C4-2B (cell line): Measurements from ENCODE around the gene DNAH2.

ENCODE experiments used
- H3K27ac ChIP-seq: fragments of 450-650 bp; 2 replicates; pipeline ENCODE4 v1.5.1; 2017
- CTCF ChIP-seq: fragments of 450-650 bp; conservative IDR thresholded peaks from 2 replicates; pipeline ENCODE4 v1.5.1; 2017; ENCODE audit warnings: mild to moderate bottlenecking
- ZFX ChIP-seq: fragments of 450-650 bp; IDR thresholded peaks from 2 replicates; pipeline ENCODE4 v1.6.1; 2017

The DNAH2 gene

GRCh38 chr17:7705269-7706255, 12.0 kb upstream of the DNAH2 start:
- TF ChIP-seq CTCF: no peak
- no peak for TF ChIP-seq ZFX
- no peak overlapping the region for H3K27ac ChIP-seq

- TF ChIP-seq CTCF (no peak), ZFX (no peak)
- no peak overlapping the region for H3K27ac ChIP-seq
These were observed 10.8 kb upstream of the DNAH2 start for GRCh38 chr17:7706631-7707354.

GRCh38 chr17:7707446-7707845, 10.1 kb upstream of the DNAH2 start:
- no peak for TF ChIP-seq CTCF
- no peak for TF ChIP-seq ZFX
- no peak overlapping the region for H3K27ac ChIP-seq

GRCh38 chr17:7707858-7708750, 9.4 kb upstream of the DNAH2 start:
- TF ChIP-seq ZFX (no peak), CTCF (no peak)
- H3K27ac ChIP-seq: no peak overlapping the region

DNA sequence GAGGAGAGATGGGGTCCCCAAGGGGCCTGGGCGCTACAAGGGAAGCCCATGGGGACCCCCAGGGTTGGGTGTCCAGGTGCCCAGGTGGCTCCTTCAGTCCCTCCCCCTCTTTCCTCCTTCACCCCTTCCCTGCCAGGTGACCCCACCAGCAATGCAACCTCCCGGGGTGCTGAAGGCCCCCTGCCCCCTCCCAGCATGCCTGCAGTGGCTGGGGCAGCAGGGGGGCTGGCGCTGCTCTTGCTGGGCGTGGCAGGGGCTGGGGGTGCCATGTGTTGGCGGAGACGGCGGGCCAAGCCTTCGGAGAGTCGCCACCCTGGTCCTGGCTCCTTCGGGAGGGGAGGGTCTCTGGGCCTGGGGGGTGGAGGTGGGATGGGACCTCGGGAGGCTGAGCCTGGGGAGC, 8.5 kb upstream of the DNAH2 start:
- TF ChIP-seq ZFX (no peak), CTCF (no peak)
- no peak overlapping the region for H3K27ac ChIP-seq

- TF ChIP-seq ZFX (no peak), CTCF (no peak)
- no peak overlapping the region for H3K27ac ChIP-seq
These were observed 7.2 kb upstream of the DNAH2 start for GRCh38 chr17:7710301-7710700.
